HCT116 (cell line): ENCODE measurements around the gene HIPK3. TPM values are rescaled to one million over a fixed set of nuclear protein-coding genes. Genes with fewer than 3 reads are reported as not detected.

ENCODE experiments used
- ATAC-seq: fragments of 200-7000 bp; cut with Tn5 transposase; 2 replicates; pipeline ENCODE4 v1.9.1; 2020; ENCODE audit warnings: mild to moderate bottlenecking, moderate library complexity
- BruUV-seq: library from RNA; stranded (reverse); fragments of 400-500 nt; replicated peaks from 2 replicates; lab custom pipeline; 2021; lab: Mats Ljungman, UMichigan
- CTCF ChIA-PET: fragments of 300-600 bp; sonication (Branson Sonifier 250); formaldehyde crosslinking; loops from one replicate; lab custom pipeline; 2021; ENCODE audit warnings: antibody characterized with exemption; lab: Charles Lee
- POLR2A ChIA-PET: fragments of 300-600, 350-600 bp; sonication (Branson Sonifier 250); formaldehyde crosslinking; loops from one replicate; lab custom pipeline; 2021; ENCODE audit warnings: antibody characterized with exemption; lab: Charles Lee
- RAD21 ChIA-PET, 2 experiments: fragments of 300-600 bp; sonication (Branson Sonifier 250); formaldehyde crosslinking; loops; one replicate each; lab custom pipeline; 2023; ENCODE audit warnings: low total read pairs in 2 of 2; ENCODE audit not compliant: uncharacterized antibody in 2 of 2, unreplicated experiment in 2 of 2, low non-redundant PET in 1 of 2; lab: Charles Lee
- DNase-seq: peaks from one replicate; pipeline ENCODE4 v3.0.0-alpha.2; 2010; ENCODE audit warnings: low read depth, low spot score
- H2AFZ ChIP-seq: fragments of 200-600 bp; shearing (Covaris generic), sonication (generic); 2 replicates; pipeline ENCODE4 v1.6.1; 2017; ENCODE audit warnings: low read depth, mixed run types, mixed read lengths, antibody characterized with exemption, low read length; ENCODE audit not compliant: poor library complexity, severe bottlenecking
- H3K27ac ChIP-seq: 2 replicates; pipeline ENCODE4 v1.5.1; 2012; ENCODE audit warnings: low read depth, low read length
- H3K27me3 ChIP-seq: fragments of 200-600 bp; sonication (generic); 2 replicates; pipeline ENCODE4 v1.6.1; 2016; ENCODE audit warnings: mixed run types, low read length, mixed read lengths; ENCODE audit not compliant: insufficient read depth
- H3K36me3 ChIP-seq, 2 experiments: fragments of 200-500 bp in 1 of 2; fragments of 200-600 bp in 1 of 2; sonication (Bioruptor generic) in 1 of 2; sonication (generic) in 1 of 2; 2 replicates each; pipeline versions ENCODE4 v1.5.1 to v1.6.1; 2014 to 2016; ENCODE audit warnings: low read length in 2 of 2, inconsistent platforms in 1 of 2, mixed read lengths in 1 of 2, mixed run types in 1 of 2; ENCODE audit not compliant: insufficient read depth in 2 of 2, control insufficient read depth in 1 of 2
- H3K4me1 ChIP-seq, 2 experiments: fragments of 200-600 bp in 1 of 2; sonication (generic) in 1 of 2; 2 replicates each; pipeline versions ENCODE4 v1.5.1 to v1.6.1; 2012 to 2017; ENCODE audit warnings: low read length in 2 of 2, inconsistent platforms in 1 of 2, mild to moderate bottlenecking in 1 of 2, mixed read lengths in 1 of 2, mixed run types in 1 of 2, moderate library complexity in 1 of 2; ENCODE audit not compliant: insufficient read depth in 2 of 2, control insufficient read depth in 1 of 2
- H3K4me2 ChIP-seq: fragments of 200-600 bp; sonication (generic); 2 replicates; pipeline ENCODE4 v1.6.1; 2017; ENCODE audit warnings: mixed run types, low read length, mixed read lengths
- H3K4me3 ChIP-seq, 2 experiments: fragments of 200-600 bp in 1 of 2; sonication (generic) in 1 of 2; replicated peaks in 1 of 2; 2 replicates each; pipeline ENCODE4 v1.5.1; 2011 to 2016; ENCODE audit warnings: low read length in 2 of 2, control low read depth in 1 of 2, low read depth in 1 of 2, mild to moderate bottlenecking in 1 of 2, mixed read lengths in 1 of 2, mixed run types in 1 of 2
- H3K79me2 ChIP-seq: fragments of 200-600 bp; sonication (generic); 2 replicates; pipeline ENCODE4 v1.6.1; 2017; ENCODE audit warnings: mild to moderate bottlenecking, mixed run types, low read length, moderate library complexity, mixed read lengths; ENCODE audit not compliant: insufficient read depth
- H3K9ac ChIP-seq: fragments of 200-600 bp; sonication (generic); 2 replicates; pipeline ENCODE4 v1.6.1; 2016; ENCODE audit warnings: low read length, mixed read lengths
- H3K9me2 ChIP-seq: fragments of 200-600 bp; sonication (generic), shearing (Covaris generic); 2 replicates; pipeline ENCODE4 v1.6.1; 2017; ENCODE audit warnings: mixed run types, mild to moderate bottlenecking, moderate library complexity; ENCODE audit not compliant: insufficient read depth
- H3K9me3 ChIP-seq, 2 experiments: fragments of 200-500 bp in 1 of 2; fragments of 200-600 bp in 1 of 2; sonication (Bioruptor generic) in 1 of 2; sonication (generic) in 1 of 2; 2 replicates each; pipeline ENCODE4 v1.6.1; 2014 to 2017; ENCODE audit warnings: low read length in 2 of 2, mixed read lengths in 2 of 2, inconsistent platforms in 1 of 2, low read depth in 1 of 2, mild to moderate bottlenecking in 1 of 2, mixed run types in 1 of 2, moderate library complexity in 1 of 2; ENCODE audit not compliant: control insufficient read depth in 1 of 2, insufficient read depth in 1 of 2
- H4K20me1 ChIP-seq: fragments of 200-600 bp; sonication (generic), shearing (Covaris generic); 2 replicates; pipeline ENCODE4 v1.6.1; 2017; ENCODE audit warnings: mixed run types, mild to moderate bottlenecking, moderate library complexity; ENCODE audit not compliant: insufficient read depth
- CEBPB ChIP-seq: IDR thresholded peaks from 2 replicates; pipeline ENCODE4 v1.6.1; 2012; ENCODE audit warnings: low read depth
- ELF1 ChIP-seq: IDR thresholded peaks from 2 replicates; pipeline ENCODE4 v1.6.1; 2012; ENCODE audit warnings: low read depth, borderline replicate concordance
- EZH2 ChIP-seq: fragments of 200-600 bp; sonication (generic); IDR thresholded peaks from 2 replicates; pipeline ENCODE4 v1.6.1; 2017; ENCODE audit warnings: antibody characterized with exemption, mixed run types
- EZH2phosphoT487 ChIP-seq: fragments of 200-600 bp; IDR thresholded peaks from 2 replicates; pipeline ENCODE4 v1.6.1; 2018; ENCODE audit warnings: antibody characterized with exemption, borderline replicate concordance
- FOSL1 ChIP-seq: IDR thresholded peaks from 2 replicates; pipeline ENCODE4 v1.6.1; 2012; ENCODE audit warnings: low read depth
- RAD21 ChIP-seq: IDR thresholded peaks from 2 replicates; pipeline ENCODE4 v1.6.1; 2012; ENCODE audit warnings: low read depth, mild to moderate bottlenecking
- SP1 ChIP-seq: IDR thresholded peaks from 2 replicates; pipeline ENCODE4 v1.6.1; 2012; ENCODE audit warnings: low read depth
- TCF7L2 ChIP-seq: IDR thresholded peaks from 2 replicates; pipeline ENCODE4 v1.7.0; 2011; ENCODE audit warnings: borderline replicate concordance, inconsistent platforms; ENCODE audit not compliant: insufficient read depth, insufficient read length; ENCODE audit errors: extremely low read depth
- YY1 ChIP-seq: IDR thresholded peaks from 2 replicates; pipeline ENCODE4 v1.6.1; 2011; ENCODE audit warnings: low read length, low read depth, moderate library complexity, mild to moderate bottlenecking; ENCODE audit not compliant: insufficient replicate concordance; ENCODE audit errors: extremely low read depth
- ZFX ChIP-seq: fragments of 450-650 bp; IDR thresholded peaks from 2 replicates; pipeline ENCODE4 v1.6.1; 2017
- intact Hi-C: fragments of 100-400 bp; cut with micrococcal nuclease; formaldehyde crosslinking; loops from 2 replicates; pipeline ENCODE4 v1.10.0; 2022
- total RNA-seq: library from RNA; stranded (reverse); gene quantifications from one replicate; pipeline ENCODE4 v1.2.1, GENCODE V29; 2021; ENCODE audit not compliant: unreplicated experiment
- TF ChIP-seq, protein P1 (sequence below), 3 experiments: fragments of 200-600 bp in 1 of 3; sonication (generic) in 1 of 3; IDR thresholded peaks in 2 of 3; conservative IDR thresholded peaks in 1 of 3; 2 replicates each; pipeline ENCODE4 v1.5.1; 2012 to 2017; ENCODE audit warnings: low read depth in 2 of 3, low read length in 2 of 3, antibody characterized with exemption in 1 of 3, borderline replicate concordance in 1 of 3, control low read depth in 1 of 3, mild to moderate bottlenecking in 1 of 3, mixed read lengths in 1 of 3, mixed run types in 1 of 3, moderate library complexity in 1 of 3; ENCODE audit not compliant: insufficient read depth in 1 of 3
- TF ChIP-seq, protein P2 (sequence below): IDR thresholded peaks from 2 replicates; pipeline ENCODE4 v1.6.1; 2012
- TF ChIP-seq, protein P3 (sequence below): IDR thresholded peaks from 2 replicates; pipeline ENCODE4 v1.6.1; 2011; ENCODE audit warnings: mild to moderate bottlenecking, low read length, moderate library complexity; ENCODE audit not compliant: insufficient replicate concordance; ENCODE audit errors: extremely low read depth
- TF ChIP-seq, protein P4 (sequence below): IDR thresholded peaks from 2 replicates; pipeline ENCODE4 v1.6.1; 2012; ENCODE audit warnings: low read depth
- TF ChIP-seq, protein P5 (sequence below): IDR thresholded peaks from 2 replicates; pipeline ENCODE4 v1.6.1; 2012

HIPK3 gene
- total RNA-seq, 1 experiment from 2014 or later = 35.2 TPM

DNA sequence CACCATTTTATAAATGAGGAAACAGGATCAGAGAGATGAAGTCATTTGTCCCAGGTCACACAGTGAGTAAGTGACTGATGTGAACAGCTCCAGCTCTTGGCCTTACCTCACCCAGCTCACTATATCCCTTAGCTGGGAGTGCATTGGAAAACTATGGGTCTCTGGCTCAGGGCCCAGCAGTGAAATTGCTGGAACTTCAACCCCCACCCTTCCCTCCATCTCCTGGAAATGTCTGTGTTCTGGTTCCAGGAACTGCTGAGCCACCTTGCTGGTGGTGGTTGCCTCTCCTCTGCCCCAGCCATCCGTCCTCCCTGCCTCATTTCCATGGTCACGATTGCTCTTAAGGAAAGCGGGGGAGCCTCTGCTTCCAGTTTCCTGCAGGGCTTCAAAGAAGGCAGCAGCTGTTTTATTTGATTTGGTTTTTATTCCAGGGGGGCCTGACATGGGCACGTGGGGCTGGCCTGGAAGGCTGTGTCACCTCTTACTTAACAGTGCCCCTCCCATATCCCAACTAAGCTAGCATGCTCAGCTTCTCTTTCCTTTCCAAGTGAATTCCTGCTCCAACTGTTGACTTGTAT, 49.7 kb upstream of the HIPK3 start:
- no peaks in the 10 kb centered on the region for H3K79me2 ChIP-seq
- no peak overlapping the region for H3K4me2 ChIP-seq
- H4K20me1 ChIP-seq = no peaks in the 10 kb centered on the region
- H3K27me3 ChIP-seq = no peaks in the 10 kb centered on the region
- no TSS peak for BruUV-seq
- no peaks in the 10 kb centered on the region for H3K36me3 ChIP-seq
- no peaks in the 10 kb centered on the region for H3K4me1 ChIP-seq
- DNase-seq (no peak), ATAC-seq (no peak)
- RAD21 ChIA-PET = no interaction called here
- POLR2A ChIA-PET = no interaction called here
- H3K9ac ChIP-seq = no peak overlapping the region
- H3K27ac ChIP-seq = no peak overlapping the region
- CTCF ChIA-PET = no interaction called here
- no peaks in the 10 kb centered on the region for H3K9me2 ChIP-seq
- H3K4me3 ChIP-seq = no peak overlapping the region
- no peak overlapping the region for H2AFZ ChIP-seq
- no peaks in the 10 kb centered on the region for H3K9me3 ChIP-seq
- intact Hi-C loops = no loop called here
- TF ChIP-seq SP1 = no peak
- TF ChIP-seq FOSL1 = no peak
- TF ChIP-seq ELF1 = no peak
- no peak for TF ChIP-seq RAD21
- TF ChIP-seq ZFX = no peak
- no peak for TF ChIP-seq TCF7L2
- TF ChIP-seq, protein P1, sequence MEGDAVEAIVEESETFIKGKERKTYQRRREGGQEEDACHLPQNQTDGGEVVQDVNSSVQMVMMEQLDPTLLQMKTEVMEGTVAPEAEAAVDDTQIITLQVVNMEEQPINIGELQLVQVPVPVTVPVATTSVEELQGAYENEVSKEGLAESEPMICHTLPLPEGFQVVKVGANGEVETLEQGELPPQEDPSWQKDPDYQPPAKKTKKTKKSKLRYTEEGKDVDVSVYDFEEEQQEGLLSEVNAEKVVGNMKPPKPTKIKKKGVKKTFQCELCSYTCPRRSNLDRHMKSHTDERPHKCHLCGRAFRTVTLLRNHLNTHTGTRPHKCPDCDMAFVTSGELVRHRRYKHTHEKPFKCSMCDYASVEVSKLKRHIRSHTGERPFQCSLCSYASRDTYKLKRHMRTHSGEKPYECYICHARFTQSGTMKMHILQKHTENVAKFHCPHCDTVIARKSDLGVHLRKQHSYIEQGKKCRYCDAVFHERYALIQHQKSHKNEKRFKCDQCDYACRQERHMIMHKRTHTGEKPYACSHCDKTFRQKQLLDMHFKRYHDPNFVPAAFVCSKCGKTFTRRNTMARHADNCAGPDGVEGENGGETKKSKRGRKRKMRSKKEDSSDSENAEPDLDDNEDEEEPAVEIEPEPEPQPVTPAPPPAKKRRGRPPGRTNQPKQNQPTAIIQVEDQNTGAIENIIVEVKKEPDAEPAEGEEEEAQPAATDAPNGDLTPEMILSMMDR (IDR thresholded peaks at IDR 0.05 in 2 of 3, conservative IDR thresholded peaks at IDR 0.05 in 1 of 3; ENCODE audit: borderline replicate concordance in 1 of 3, insufficient read depth in 1 of 3, low read depth in 2 of 3, low read length in 2 of 3) = no peak
- no peak for TF ChIP-seq EZH2
- TF ChIP-seq, protein P2, sequence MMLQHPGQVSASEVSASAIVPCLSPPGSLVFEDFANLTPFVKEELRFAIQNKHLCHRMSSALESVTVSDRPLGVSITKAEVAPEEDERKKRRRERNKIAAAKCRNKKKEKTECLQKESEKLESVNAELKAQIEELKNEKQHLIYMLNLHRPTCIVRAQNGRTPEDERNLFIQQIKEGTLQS = no peak
- no peak for TF ChIP-seq EZH2phosphoT487
- TF ChIP-seq CEBPB = no peak
- TF ChIP-seq, protein P3, sequence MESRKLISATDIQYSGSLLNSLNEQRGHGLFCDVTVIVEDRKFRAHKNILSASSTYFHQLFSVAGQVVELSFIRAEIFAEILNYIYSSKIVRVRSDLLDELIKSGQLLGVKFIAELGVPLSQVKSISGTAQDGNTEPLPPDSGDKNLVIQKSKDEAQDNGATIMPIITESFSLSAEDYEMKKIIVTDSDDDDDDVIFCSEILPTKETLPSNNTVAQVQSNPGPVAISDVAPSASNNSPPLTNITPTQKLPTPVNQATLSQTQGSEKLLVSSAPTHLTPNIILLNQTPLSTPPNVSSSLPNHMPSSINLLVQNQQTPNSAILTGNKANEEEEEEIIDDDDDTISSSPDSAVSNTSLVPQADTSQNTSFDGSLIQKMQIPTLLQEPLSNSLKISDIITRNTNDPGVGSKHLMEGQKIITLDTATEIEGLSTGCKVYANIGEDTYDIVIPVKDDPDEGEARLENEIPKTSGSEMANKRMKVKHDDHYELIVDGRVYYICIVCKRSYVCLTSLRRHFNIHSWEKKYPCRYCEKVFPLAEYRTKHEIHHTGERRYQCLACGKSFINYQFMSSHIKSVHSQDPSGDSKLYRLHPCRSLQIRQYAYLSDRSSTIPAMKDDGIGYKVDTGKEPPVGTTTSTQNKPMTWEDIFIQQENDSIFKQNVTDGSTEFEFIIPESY = no peak
- TF ChIP-seq, protein P4, sequence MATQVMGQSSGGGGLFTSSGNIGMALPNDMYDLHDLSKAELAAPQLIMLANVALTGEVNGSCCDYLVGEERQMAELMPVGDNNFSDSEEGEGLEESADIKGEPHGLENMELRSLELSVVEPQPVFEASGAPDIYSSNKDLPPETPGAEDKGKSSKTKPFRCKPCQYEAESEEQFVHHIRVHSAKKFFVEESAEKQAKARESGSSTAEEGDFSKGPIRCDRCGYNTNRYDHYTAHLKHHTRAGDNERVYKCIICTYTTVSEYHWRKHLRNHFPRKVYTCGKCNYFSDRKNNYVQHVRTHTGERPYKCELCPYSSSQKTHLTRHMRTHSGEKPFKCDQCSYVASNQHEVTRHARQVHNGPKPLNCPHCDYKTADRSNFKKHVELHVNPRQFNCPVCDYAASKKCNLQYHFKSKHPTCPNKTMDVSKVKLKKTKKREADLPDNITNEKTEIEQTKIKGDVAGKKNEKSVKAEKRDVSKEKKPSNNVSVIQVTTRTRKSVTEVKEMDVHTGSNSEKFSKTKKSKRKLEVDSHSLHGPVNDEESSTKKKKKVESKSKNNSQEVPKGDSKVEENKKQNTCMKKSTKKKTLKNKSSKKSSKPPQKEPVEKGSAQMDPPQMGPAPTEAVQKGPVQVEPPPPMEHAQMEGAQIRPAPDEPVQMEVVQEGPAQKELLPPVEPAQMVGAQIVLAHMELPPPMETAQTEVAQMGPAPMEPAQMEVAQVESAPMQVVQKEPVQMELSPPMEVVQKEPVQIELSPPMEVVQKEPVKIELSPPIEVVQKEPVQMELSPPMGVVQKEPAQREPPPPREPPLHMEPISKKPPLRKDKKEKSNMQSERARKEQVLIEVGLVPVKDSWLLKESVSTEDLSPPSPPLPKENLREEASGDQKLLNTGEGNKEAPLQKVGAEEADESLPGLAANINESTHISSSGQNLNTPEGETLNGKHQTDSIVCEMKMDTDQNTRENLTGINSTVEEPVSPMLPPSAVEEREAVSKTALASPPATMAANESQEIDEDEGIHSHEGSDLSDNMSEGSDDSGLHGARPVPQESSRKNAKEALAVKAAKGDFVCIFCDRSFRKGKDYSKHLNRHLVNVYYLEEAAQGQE = no peak
- TF ChIP-seq YY1 = no peak
- TF ChIP-seq, protein P5, sequence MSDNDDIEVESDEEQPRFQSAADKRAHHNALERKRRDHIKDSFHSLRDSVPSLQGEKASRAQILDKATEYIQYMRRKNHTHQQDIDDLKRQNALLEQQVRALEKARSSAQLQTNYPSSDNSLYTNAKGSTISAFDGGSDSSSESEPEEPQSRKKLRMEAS = no peak
